GM19452 (cell line): ENCODE data around the gene RSL1D1.
"Not testable (repeated sequence)": the region's sequence is repeated elsewhere in the genome, so short reads cannot be mapped to it uniquely, and the experiment has no call there.

Source experiments
- ATAC-seq: cut with Tn5 transposase; IDR thresholded peaks from one replicate; pipeline ENCODE4 v1.9.1; 2021; ENCODE audit not compliant: unreplicated experiment

The RSL1D1 gene

DNA sequence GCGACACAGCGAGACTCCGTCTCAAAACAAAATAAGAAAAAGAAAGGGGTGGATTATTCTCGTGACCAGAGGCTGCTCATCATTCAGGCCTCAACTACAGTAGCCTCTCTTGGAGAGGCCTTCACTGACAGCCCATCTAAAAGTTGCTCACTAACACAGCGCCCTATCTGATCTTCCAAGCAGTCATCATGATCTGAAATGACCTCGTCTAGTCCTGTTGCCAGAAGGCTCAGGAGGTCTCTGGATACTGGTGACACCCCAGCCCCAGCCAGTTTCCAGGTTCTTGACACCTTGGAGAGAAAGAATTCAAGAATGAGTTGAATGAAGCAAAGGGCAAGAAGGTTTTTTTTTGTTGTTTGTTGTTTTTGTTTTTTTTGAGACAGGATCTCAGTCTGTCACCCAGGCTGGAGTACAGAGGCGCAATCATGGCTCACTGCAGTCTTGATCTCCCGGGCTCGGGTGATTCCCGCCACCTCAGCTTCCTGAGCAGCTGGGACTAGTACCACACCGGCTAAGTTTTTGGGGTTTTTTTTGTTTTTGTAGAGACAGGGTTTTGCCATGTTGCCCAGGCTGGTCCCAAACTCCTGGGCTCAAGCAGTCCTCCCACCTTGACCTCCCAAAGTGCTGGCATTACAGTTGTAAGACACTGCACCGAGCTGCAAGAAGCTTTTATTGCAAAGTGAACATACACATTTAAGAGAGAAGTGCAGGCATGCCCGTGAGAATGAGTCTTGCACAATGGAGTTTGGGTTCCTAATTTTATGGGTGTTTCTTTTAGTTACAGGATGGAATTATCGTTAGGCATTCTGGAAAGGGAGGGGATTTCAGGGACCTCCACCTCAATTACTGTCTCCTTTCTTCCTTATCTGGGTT, 51.6 kb downstream of the RSL1D1 start:
- no peak for ATAC-seq

GRCh38 chr16:11799017-11799381, 52.3 kb downstream of the RSL1D1 start:
- ATAC-seq: no peak

- no peak for ATAC-seq
Observed at GRCh38 chr16:11797957-11798299, 53.4 kb downstream of the RSL1D1 start.

- peak; percentile 91 for ATAC-seq
Observed at GRCh38 chr16:11797166-11797956, 54.0 kb downstream of the RSL1D1 start, which contains the start of gene ZC3H7A. Gene ZC3H7A, minus strand, starts transcription at chr16:11797258. Its CDS starts 14,904 bp downstream, at chr16:11782354.

DNA sequence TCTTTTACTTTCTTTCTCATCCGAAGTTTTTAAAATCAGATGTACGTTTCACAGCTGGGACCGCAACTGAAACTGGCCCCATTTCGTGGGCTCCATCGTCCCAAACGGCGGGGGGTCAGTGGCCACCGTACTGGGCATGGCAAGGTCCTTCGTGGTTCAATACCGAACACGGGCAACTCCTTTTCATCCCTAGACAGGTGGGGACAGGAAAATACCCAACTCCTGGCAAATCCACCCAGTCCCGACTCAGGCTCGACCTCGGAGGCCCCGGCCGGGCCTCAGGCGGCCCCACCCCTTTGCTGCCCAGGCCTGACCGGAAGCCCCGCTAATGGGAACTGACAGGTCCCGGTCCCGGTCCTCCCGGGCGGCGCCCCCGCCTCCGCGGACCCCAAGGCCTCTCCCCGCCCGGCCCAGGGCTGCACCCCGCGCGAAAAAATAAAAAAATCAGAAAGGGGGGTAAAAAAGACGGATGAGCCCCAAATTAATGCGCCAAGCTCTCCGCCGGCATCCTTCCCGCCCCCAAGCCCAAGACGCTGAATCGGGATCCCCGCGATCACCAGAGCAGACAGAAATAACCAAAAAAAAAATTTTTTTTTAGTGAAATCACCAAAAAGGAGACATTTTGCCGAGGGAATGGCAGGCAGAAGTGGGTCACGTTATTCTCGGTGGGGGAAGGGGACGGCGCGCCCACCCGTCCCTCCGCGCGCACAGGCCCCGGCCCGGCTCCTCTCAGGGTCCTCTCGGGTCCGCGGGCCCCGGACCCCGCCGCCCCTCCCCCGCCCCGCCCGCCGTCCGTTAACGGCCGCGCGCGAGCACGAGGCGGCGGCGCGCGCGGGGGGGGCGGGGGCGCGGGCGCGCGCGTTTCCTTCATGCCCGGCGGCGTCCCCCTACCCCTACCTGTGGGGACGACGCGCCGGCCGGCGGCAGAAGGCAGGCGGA, 54.8 kb downstream of the RSL1D1 start:
- ATAC-seq: peak; percentile 12

DNA sequence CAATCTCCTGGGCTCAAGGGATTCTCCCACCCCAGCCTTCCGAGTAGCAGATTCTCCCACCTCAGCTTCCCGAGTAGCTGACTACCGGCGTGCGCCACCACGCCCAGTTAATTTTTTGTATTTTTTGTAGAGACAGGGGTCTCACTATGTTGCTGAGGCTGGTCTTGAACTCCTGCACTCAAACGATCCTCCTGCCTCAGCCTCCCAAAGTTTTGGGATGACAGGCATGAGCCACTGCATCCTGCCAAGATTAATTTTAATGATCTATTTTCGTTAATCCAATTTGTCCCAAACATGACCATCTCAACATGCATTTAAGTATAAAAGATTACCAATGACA, 55.5 kb downstream of the RSL1D1 start:
- no peak for ATAC-seq

DNA sequence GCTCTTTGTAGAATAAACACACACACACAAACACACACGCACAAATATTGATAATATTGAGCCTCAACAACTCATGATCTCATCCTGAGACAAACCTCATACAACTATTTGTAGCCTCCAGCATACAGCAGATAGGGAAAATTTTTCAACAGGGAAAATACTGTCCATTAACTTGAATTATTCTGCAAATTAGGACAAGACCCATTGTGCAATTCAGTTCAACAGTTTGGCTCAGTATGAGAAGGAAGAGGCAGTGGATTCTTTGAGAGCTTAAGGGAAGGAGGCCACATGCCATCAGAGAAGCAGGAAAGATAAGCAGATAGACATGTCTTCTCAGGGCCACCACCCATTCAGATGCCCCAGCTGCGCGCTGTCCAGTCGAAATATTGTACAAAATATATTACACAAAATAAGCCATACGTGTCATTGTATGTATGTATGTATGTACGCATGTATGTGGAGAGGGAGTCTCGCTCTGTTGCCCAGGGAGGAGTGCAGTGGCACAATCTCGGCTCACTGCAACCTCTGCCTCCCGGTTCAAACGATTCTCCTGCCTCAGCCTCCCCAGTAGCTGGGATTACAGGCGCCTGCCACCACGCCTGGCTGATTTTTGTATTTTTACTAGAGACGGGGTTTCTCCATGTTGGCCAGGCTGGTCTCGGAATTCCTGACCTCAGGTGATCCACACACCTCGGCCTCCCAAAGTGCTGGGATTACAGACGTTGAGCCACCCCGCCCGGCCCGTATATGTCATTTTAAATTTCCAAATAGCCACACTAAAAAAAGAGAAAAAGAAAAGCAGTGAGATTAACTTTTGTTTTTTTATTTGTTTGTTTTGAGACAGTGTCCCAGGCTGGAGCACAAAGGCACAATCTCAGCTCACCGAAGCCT, 56.1 kb downstream of the RSL1D1 start:
- no peak for ATAC-seq

GRCh38 chr16:11794447-11794846, 56.9 kb downstream of the RSL1D1 start:
- ATAC-seq: no peak

DNA sequence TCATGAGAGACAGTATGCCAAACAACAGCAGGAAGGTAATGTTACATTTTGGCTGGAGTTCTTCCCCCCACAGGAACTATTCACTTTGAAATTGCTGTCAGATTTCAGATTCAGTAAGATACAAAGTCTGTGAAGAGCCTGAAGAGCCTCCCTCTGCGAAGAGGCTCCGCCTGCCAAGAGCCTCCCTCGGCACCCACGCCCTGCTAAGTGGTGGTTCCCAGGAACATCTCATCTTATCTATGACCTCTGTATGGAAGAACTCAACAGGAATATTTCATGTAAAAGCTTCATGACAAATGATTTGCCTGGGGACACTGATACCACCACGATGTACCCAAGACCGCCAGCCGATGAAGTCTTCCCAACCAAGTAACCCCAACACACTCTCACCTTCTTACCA, 57.5 kb downstream of the RSL1D1 start:
- ATAC-seq: no peak

DNA sequence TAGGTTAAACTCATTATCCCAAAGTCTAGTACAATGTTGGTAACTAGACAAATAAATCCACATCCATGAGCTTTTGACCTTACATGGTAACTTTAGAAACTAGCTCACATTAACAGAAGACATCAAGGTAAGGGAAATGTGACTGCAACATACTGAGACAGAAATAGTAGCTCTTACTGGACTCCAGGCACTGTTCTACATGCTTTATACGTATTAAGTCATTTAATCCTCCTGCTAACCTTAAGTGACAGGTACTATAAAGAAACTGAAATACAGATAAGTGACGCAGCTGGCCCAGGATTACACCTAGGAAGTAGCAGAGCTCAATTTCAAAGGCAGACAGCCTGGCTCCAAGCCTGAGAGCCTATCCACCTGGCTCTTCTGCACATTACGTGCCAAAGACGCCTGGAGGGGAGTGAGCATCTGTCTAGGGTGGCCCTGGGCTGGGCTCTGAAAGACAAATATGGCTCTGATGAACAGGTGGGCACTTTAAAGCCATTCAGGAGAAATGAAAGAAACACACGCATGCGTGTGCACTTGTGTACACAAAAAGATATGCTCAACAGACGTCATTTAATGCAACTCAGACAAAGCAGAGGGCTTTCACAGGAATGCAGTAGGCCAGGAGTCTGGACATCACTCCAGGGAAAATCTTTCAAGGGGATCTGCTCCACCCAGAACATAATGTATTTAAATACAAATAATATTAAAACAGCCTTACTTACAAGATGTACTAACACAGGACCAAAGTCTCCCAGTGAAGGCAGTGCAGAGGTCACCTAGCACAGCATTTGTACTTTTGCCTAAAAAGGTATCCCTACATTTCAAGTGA, 58.7 kb downstream of the RSL1D1 start:
- ATAC-seq: no peak

- no peak for ATAC-seq
Observed at GRCh38 chr16:11791144-11791828, 60.1 kb downstream of the RSL1D1 start.

DNA sequence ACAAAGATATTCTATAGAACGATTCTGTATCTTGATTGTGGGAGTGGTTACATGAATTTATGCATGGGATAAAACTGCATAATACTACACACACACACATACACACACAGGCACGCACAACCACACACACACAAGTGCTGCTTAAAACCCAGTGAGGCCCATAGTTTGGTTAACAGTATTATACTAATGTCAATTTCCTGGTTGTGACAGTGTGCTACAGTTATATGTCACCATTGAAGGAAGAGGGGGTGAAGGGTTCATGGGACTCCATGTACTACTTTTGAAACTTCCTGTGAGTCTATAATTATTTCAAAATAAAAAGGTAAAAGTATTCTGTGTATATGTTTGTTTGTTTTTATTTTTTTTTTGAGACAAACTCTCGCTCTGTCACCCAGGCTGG, 62.4 kb downstream of the RSL1D1 start:
- ATAC-seq: no peak

GRCh38 chr16:11784980-11785599, 66.3 kb downstream of the RSL1D1 start:
- ATAC-seq: not testable (repeated sequence)

DNA sequence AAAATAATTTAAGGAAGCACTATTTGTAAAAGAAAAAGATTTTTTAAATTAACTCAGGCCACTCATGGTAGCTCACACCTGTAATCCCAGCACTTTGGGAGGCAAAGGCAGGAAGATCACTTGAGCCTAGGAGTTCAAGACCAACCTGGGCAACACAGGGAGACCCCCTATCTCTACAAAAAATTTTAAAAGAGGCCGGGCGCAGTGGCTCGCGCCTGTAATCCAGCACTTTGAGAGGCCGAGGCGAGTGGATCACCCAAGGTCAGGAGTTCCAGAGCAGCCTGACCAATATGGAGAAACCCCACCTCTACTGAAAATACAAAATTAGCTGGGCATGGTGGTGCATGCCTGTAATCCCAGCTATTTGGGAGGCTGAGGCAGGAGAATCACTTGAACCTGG, 67.0 kb downstream of the RSL1D1 start:
- ATAC-seq: not testable (repeated sequence)

DNA sequence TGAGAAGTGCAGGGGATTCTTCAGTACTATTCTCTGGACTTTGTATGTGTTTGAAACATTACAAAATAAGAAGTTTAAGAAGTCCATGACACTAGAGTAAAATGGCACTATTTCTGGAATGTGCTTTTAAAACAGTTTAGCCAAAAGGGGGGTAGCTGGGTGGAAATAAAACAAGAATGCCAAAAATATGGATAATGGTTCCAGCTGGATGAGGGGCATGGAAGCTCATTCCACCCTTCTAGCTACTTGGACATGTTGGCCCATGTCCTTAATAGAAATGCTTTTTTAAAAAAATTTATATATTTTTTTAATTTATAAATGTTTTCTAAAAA, 67.3 kb downstream of the RSL1D1 start:
- no peak for ATAC-seq
